Panc1 (cell line): ENCODE data around the gene STUB1. TPM values are rescaled to one million over a fixed set of nuclear protein-coding genes. Genes with fewer than 3 reads are reported as not detected.

Source experiments
- ATAC-seq: fragments of 200-7000 bp; cut with Tn5 transposase; 2 replicates; pipeline ENCODE4 v1.9.1; 2020; ENCODE audit warnings: mild to moderate bottlenecking, moderate library complexity
- BruUV-seq: library from RNA; stranded (reverse); fragments of 400-500 nt; replicated peaks from 2 replicates; lab custom pipeline; 2021; lab: Mats Ljungman, UMichigan
- CTCF ChIA-PET: fragments of 300-600 bp; sonication (Branson Sonifier 250); formaldehyde crosslinking; loops from one replicate; lab custom pipeline; 2022; ENCODE audit warnings: antibody characterized with exemption; lab: Charles Lee
- POLR2A ChIA-PET: fragments of 300-600 bp; sonication (Branson Sonifier 250); formaldehyde crosslinking; loops from one replicate; lab custom pipeline; 2022; ENCODE audit warnings: antibody characterized with exemption; lab: Charles Lee
- DNase-seq: peaks from one replicate; pipeline ENCODE4 v3.0.0-alpha.2; 2010; ENCODE audit warnings: low read depth, low spot score
- H3K27ac ChIP-seq: 2 replicates; pipeline ENCODE4 v1.5.1; 2011; ENCODE audit warnings: mild to moderate bottlenecking, low read length, inconsistent platforms
- H3K27me3 ChIP-seq: fragments of 200-500 bp; sonication (Bioruptor generic); 2 replicates; pipeline ENCODE4 v1.6.0; 2014; ENCODE audit warnings: low read length, inconsistent platforms; ENCODE audit not compliant: control insufficient read depth, insufficient read depth
- H3K36me3 ChIP-seq: fragments of 200-500 bp; sonication (Bioruptor generic); 2 replicates; pipeline ENCODE4 v1.5.1; 2014; ENCODE audit warnings: inconsistent platforms, mild to moderate bottlenecking, low read length, moderate library complexity; ENCODE audit not compliant: control insufficient read depth, insufficient read depth
- H3K4me1 ChIP-seq: 2 replicates; pipeline ENCODE4 v1.5.1; 2011; ENCODE audit warnings: inconsistent platforms, mild to moderate bottlenecking, low read length, moderate library complexity; ENCODE audit not compliant: control insufficient read depth, insufficient read depth
- H3K4me3 ChIP-seq, 2 experiments: 2 replicates each; pipeline ENCODE4 v1.5.1; 2011 to 2012; ENCODE audit warnings: low read depth in 2 of 2, low read length in 2 of 2, mild to moderate bottlenecking in 2 of 2, inconsistent platforms in 1 of 2, moderate library complexity in 1 of 2
- H3K9me3 ChIP-seq: fragments of 200-500 bp; sonication (Bioruptor generic); 2 replicates; pipeline ENCODE4 v1.5.1; 2014; ENCODE audit warnings: low read depth, mild to moderate bottlenecking, inconsistent platforms, low read length, moderate library complexity; ENCODE audit not compliant: control insufficient read depth, insufficient read depth
- CTCF ChIP-seq: fragments of 450-650 bp; IDR thresholded peaks from 2 replicates; pipeline ENCODE4 v1.5.1; 2017; ENCODE audit warnings: mild to moderate bottlenecking
- POLR2AphosphoS5 ChIP-seq: IDR thresholded peaks from 2 replicates; pipeline ENCODE4 v1.6.1; 2012; ENCODE audit warnings: mild to moderate bottlenecking, low read depth, low read length, moderate library complexity
- REST ChIP-seq, 2 experiments: IDR thresholded peaks; 2 replicates each; pipeline ENCODE4 v1.6.1; 2011 to 2012; ENCODE audit warnings: low read depth in 2 of 2, control low read depth in 1 of 2, low read length in 1 of 2, mild to moderate bottlenecking in 1 of 2, moderate library complexity in 1 of 2; ENCODE audit not compliant: insufficient read depth in 1 of 2
- SIN3A ChIP-seq: IDR thresholded peaks from 2 replicates; pipeline ENCODE4 v1.6.1; 2012; ENCODE audit warnings: low read depth, mild to moderate bottlenecking, low read length, moderate library complexity, borderline replicate concordance; ENCODE audit not compliant: insufficient read depth
- TCF7L2 ChIP-seq: IDR thresholded peaks from 2 replicates; pipeline ENCODE4 v1.6.1; 2011; ENCODE audit warnings: mild to moderate bottlenecking, low read depth, low read length, inconsistent platforms
- in situ Hi-C: cut with HindIII; loops from 2 replicates; pipeline ENCODE4 v1.10.0; 2016; ENCODE audit warnings: low sequenced_read_pairs, low pct_unique_long_range_greater_than_20kb
- intact Hi-C: fragments of 100-400 bp; cut with micrococcal nuclease; formaldehyde crosslinking; loops from one replicate; pipeline ENCODE4 v1.10.0; 2022; ENCODE audit not compliant: unreplicated experiment
- total RNA-seq: library from RNA; stranded (reverse); gene quantifications from one replicate; pipeline ENCODE4 v1.2.1, GENCODE V29; 2021; ENCODE audit not compliant: unreplicated experiment

The STUB1 gene
- total RNA-seq, 1 experiment from 2014 or later: 217 TPM

- no peaks in the 10 kb centered on the region for H3K9me3 ChIP-seq
- no peak overlapping the region for H3K4me3 ChIP-seq
- H3K27ac ChIP-seq: no peak overlapping the region
- in situ Hi-C loops (no loop called here), intact Hi-C loops (no loop called here)
- peaks cover 7% of the 10 kb centered on the region; the same call in 1 of the 2 replicates for H3K4me1 ChIP-seq
- DNase-seq: no peak
- BruUV-seq: no TSS peak
- no peaks in the 10 kb centered on the region for H3K27me3 ChIP-seq
- H3K36me3 ChIP-seq: no peaks in the 10 kb centered on the region
- ChIA-PET POLR2A (interaction anchor here (0.5 kb wide), 1 partner anchor 13 kb away, joined by 5 read pairs; no protein-coding TSS in a partner anchor), CTCF (no interaction called here)
- ATAC-seq: no peak
- no peak for TF ChIP-seq CTCF
- no peak for TF ChIP-seq SIN3A
- TF ChIP-seq REST (IDR thresholded peaks at IDR 0.05; ENCODE audit: insufficient read depth in 1 of 2, low read depth in 2 of 2, low read length in 1 of 2): no peak
- no peak for TF ChIP-seq POLR2AphosphoS5
- TF ChIP-seq TCF7L2: no peak
Measured at GRCh38 chr16:652454-653305, 27.5 kb upstream of the STUB1 start.

GRCh38 chr16:654034-654433 is 26.2 kb upstream of the STUB1 start:
- DNase-seq (no peak), ATAC-seq (no peak)
- no peak for TF ChIP-seq POLR2AphosphoS5
- no peak for TF ChIP-seq CTCF
- no peak for TF ChIP-seq REST (IDR thresholded peaks at IDR 0.05; ENCODE audit: insufficient read depth in 1 of 2, low read depth in 2 of 2, low read length in 1 of 2)
- TF ChIP-seq SIN3A: no peak
- no peak for TF ChIP-seq TCF7L2
- intact Hi-C loops (no loop called here), in situ Hi-C loops (no loop called here)
- no TSS peak for BruUV-seq
- Histone ChIP-seq H3K4me3 (no peak overlapping the region), H3K9me3 (no peaks in the 10 kb centered on the region), H3K4me1 (no peaks in the 10 kb centered on the region; the same call in 1 of the 2 replicates), H3K27ac (no peak overlapping the region), H3K36me3 (no peaks in the 10 kb centered on the region), H3K27me3 (no peaks in the 10 kb centered on the region)
- ChIA-PET POLR2A (interaction anchor here (0.6 to 1.0 kb wide), 2 partner anchors 10 to 358 kb away, joined by 3 to 5 read pairs; no protein-coding TSS in a partner anchor), CTCF (interaction anchor here (0.7 kb wide), 1 partner anchor 65 kb away, joined by 6 read pairs; no protein-coding TSS in a partner anchor)
